Upper lobe of left lung (tissue), 4 donors: ENCODE results near the gene ITGA1.

Experiments
- CTCF ChIP-seq, 6 experiments: fragments of 450-650 bp in 4 of 6; fragments of 200-600 bp in 2 of 6; sonication (generic) in 2 of 6; IDR thresholded peaks; one replicate each; pipeline ENCODE4 v1.5.1; 2016 to 2019; ENCODE audit warnings: antibody characterized with exemption in 6 of 6
- EP300 ChIP-seq, 4 donors: sonication (generic); formaldehyde crosslinking; IDR thresholded peaks; one replicate each; pipeline ENCODE4 v1.5.1; 2017; ENCODE audit warnings: antibody characterized with exemption in 4 of 4, control low read depth in 2 of 4
- POLR2A ChIP-seq, 4 donors: fragments of 450-650 bp; IDR thresholded peaks; one replicate each; pipeline ENCODE4 v1.5.1; 2016 to 2017; ENCODE audit warnings: antibody characterized with exemption in 4 of 4, mild to moderate bottlenecking in 2 of 4
- POLR2AphosphoS5 ChIP-seq, 2 donors: sonication (generic); formaldehyde crosslinking; IDR thresholded peaks; one replicate each; pipeline ENCODE4 v1.5.1; 2017; ENCODE audit warnings: antibody characterized with exemption in 2 of 2

DNA sequence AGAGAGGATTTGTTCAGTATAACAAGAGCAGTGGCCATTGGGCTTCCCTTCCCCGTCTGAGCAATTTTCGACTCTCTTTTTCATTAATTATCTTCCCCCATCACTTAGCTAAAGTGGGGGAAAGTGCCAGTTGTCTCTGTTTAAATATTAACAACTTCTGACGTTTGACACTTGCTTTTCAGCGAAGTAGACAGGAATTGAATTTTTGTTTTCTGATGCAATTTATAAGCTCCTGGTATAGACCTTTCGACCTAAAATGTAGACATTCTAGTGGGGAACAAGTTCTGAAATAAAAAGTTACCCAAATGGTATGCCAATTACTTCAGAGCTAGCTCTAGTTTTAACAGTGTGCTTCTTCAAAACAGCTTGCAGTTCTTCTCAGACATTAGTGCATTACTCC, 100.6 kb downstream of the ITGA1 start:
- TF ChIP-seq CTCF (IDR thresholded peaks at IDR 0.05) (no peak), POLR2AphosphoS5 (IDR thresholded peaks at IDR 0.05) (no peak), EP300 (IDR thresholded peaks at IDR 0.05) (no peak), POLR2A (IDR thresholded peaks at IDR 0.05) (no peak)
